HS-5 (cell line): ENCODE results near the gene PFKM.

Source experiments
- DNase-seq: peaks from one replicate; pipeline ENCODE4 v3.0.0-alpha.2; 2012; ENCODE audit warnings: low read depth

PFKM gene

GRCh38 chr12:48119078-48119833, at the start of gene PFKM:
TSS of gene PFKM (plus strand) at chr12:48119364. CDS start at chr12:48122775, 3,411 bp downstream.
- peak; percentile 72 for DNase-seq

DNA sequence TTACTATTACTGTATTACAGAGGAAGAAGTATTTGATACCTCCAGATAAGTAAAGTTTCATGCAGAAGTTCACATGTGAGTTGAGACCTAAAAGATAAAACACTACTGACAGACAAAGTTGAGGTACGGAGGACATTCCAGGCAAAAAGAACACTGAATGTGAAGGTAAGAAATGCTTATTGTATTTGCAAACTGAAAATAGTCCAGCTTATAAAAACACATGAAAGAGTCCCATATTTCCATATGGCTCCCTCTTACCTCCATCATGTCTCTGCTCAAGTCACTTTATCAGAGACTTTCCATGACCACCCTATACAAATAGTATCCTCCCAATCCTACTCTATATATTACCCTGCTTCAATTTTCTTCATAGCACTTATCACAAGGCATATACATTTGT, 49.1 kb upstream of the PFKM start:
- DNase-seq = no peak

GRCh38 chr12:48070731-48071130, 48.4 kb upstream of the PFKM start:
- DNase-seq = no peak

- no peak for DNase-seq
These were observed 47.4 kb upstream of the PFKM start for GRCh38 chr12:48071808-48072207.

DNA sequence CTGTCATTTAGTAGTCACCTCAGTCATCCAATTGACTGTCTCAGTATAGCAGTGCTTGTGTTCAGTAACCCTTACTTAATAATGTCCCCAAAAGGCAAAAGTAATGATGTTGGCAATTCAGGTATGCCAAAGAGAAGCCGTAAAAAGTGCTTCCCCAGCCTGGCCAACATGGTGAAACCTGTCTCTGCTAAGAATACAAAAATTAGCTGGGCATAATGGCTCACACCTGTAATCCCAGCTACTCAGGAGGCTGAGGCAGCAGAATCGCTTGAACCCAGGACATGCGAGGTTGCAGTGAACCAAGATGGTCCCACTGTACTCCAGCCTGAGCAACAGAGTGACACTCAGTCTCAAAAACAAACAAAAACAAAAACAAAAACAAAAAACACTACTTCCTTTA, 46.9 kb upstream of the PFKM start:
- DNase-seq = no peak

- no peak for DNase-seq
These were observed 44.9 kb upstream of the PFKM start for GRCh38 chr12:48074266-48074665.

DNA sequence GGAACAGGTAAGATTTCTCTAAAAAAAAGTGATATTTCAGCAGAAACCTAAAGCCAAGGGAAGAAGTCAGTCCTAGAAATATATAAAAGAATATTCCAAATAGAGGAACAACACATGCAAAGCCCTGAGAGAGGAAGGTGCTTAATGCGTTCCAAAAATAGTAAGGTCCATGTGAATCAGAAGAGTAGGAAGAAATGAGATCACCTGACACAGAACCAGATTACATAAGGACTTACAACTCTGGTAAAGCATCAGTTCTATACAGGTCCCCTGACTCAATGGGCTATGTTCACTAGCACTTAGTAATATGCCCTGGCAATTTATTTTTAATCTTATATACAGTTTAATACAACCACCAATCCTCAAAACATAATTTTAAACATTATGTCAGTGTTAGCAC, 43.3 kb upstream of the PFKM start:
- DNase-seq = no peak

- DNase-seq = no peak
These were observed 42.1 kb upstream of the PFKM start for GRCh38 chr12:48077111-48077510.

DNA sequence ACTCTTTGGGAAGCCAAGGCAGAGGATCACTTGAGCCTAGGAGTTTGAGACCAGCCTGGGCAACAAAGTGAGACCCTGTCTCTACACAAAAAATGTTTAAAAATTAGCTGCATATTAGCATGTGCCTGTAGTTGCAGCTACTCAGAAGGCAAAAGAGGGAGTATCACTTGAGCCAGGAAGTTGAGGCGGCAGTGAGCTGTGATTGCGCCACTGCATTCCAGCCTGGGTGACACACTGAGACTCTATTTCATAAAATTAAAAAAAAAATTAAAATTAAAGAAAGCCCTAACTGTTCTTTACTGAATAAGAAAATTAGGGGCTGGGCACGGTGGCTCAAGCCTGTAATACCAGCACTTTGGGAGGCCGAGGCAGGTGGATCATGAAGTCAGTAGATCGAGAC, 40.3 kb upstream of the PFKM start:
- DNase-seq = peak; percentile 53

- DNase-seq = no peak
These were observed 38.9 kb upstream of the PFKM start for GRCh38 chr12:48080285-48080684.

DNA sequence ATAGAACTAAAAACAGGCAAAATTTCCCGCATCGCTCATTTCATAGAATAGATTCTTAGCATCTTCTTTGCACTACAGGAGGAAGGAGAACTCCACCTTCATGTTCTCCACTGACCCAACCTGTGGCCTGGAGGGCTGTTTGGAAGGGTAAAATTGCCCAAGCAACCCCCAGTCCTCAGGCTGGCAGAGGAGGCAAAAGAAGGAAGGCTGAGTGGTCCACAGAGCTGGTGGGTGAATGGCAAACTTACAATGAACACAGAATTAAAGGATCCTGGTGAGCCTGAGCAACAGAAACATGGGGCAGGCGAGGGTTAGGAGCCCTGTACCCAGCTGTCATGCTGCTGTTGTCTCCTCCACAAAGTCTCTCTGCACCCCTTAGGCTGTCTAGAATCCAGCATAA, 38.3 kb upstream of the PFKM start:
- DNase-seq = no peak

DNA sequence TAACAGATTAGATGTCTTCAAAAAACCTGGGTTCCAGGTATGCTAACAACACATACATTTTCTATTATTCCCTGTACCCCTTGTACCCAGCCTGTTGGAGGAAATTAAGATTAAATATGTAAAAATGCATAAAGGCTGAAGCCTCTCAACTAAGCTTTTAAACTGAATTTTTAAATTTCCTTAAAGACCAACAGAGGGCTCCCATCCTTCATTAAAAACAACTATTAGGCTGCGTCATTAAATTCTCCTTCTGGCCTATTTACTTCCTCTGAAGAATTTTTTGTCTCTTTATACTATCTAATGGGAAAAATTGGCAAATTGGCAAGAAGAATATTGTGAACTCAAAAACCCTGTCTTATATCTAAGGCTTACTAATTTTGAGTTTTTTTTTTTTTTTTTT, 35.1 kb upstream of the PFKM start:
- DNase-seq = no peak

DNA sequence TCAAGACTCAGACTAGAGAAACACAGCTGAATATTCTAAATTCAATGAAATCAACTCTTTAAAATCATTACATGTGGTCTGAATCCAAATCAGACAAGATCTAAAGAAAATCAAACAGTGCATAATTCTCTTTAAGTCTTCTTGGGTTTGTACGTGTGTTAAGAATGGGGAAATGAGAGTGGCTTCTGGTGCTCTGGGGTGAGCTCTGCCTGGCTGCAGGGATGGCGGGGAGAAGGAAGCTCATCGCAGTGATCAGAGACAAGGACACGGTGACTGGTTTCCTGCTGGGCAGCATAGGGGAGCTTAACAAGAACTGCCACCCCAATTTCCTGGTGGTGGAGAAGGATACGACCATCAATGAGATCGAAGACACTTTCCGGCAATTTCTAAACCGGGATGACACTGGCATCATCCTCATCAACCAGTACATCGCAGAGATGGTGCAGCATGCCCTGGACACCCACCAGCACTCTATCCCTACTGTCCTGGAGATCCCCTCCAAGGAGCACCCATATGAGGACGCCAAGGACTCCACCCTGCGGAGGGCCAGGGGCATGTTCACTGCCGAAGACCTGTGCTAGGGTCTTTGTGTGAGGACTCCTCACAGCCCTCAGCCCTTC, 34.2 kb upstream of the PFKM start:
- no peak for DNase-seq

GRCh38 chr12:48086327-48086726, 32.8 kb upstream of the PFKM start:
- DNase-seq = no peak

DNA sequence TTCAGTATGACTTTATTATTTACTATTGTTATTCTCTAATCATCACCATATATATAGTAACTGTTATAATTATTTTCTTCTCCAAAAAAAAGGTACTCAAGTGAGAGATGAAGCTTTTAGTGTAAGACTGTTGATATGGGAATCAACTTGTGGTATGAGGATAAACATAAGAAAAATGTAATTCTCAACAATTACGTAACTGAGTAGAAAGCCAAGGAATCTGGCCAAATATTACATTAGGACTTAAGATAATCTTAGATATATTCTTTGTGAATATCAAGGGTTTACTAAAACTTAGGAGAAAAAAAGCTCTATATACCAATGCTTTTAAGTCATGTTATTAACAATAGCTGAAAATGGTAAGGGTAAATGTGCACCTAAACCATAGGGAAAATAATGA, 26.6 kb upstream of the PFKM start:
- no peak for DNase-seq

GRCh38 chr12:48104531-48104930, 14.6 kb upstream of the PFKM start:
- no peak for DNase-seq

- DNase-seq = peak; percentile 20
These were observed 13.8 kb upstream of the PFKM start for GRCh38 chr12:48105321-48105866.

GRCh38 chr12:48105867-48106680, 13.1 kb upstream of the PFKM start, which contains the start of gene SENP1:
TSS of gene SENP1 (minus strand) at chr12:48106079. CDS start at chr12:48101472, 4,607 bp downstream.
- DNase-seq = peak; percentile 78

GRCh38 chr12:48106681-48107613, 12.2 kb upstream of the PFKM start:
- no peak for DNase-seq

GRCh38 chr12:48109424-48109823, 9.7 kb upstream of the PFKM start:
- no peak for DNase-seq

DNA sequence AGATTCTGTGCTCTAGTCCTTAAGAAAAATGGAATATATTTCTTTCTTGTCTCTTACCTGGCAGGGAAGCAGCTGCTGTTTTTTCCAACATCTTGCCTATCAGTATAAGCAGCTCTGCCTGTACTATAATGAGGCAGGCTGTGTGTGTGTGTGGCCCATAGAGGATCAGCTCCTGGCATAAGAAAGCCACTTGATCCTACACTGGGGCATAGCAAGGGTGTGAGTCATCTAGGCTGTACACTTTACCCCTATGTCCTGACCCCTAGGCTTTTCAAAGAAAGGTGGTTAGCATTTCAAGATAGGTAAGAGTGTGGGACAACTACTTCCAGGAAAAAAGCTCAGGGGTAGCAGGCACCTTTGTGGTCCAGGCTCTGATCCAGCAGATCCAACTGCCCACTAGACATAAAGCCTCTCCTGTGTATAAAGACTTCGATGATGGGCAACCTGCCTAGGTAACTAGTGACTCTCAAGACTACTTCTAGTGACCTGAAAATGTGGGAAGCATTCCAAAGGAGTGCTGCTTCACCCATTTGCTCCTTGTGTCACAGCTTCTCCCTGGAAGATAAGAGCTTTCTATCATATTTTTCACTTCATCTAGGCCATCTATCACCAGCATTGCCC, 8.4 kb upstream of the PFKM start:
- no peak for DNase-seq
